Prostate gland (tissue), 2 donors: Measurements from ENCODE around the gene LRRC1.

Experiments used
- POLR2AphosphoS5 ChIP-seq: sonication (generic); formaldehyde crosslinking; IDR thresholded peaks from one replicate; pipeline ENCODE4 v1.6.1; 2017; ENCODE audit warnings: antibody characterized with exemption
- TF ChIP-seq, protein P1 (sequence below), 4 experiments: fragments of 200-600 bp in 2 of 4; fragments of 450-650 bp in 2 of 4; sonication (generic) in 2 of 4; IDR thresholded peaks; 1 replicate in 3 of 4; 2 replicates in 1 of 4; pipeline ENCODE4 v1.5.1; 2016 to 2019; ENCODE audit warnings: antibody characterized with exemption in 4 of 4, mild to moderate bottlenecking in 2 of 4, moderate library complexity in 2 of 4

DNA sequence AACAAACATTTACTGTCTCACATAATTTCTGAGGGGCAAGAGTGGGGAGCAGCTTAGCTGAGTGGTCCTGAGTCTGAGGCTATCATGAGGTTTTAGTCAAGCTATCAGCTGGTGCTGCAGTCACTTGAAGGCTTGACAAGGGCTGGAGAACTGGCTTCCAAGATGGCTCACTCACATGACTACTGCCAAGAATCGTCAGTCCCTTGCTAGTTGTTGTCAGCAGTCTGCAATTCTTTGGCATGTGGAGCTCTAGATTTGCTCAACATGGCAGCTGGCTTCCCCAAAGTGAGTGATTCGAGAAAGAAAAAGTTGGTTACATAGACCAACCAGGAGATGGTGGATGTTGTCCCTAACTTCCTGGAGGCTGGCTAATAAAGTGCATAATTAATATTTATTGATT is 2.8 kb upstream of the LRRC1 start:
- no peak for TF ChIP-seq POLR2AphosphoS5
- TF ChIP-seq, protein P1, sequence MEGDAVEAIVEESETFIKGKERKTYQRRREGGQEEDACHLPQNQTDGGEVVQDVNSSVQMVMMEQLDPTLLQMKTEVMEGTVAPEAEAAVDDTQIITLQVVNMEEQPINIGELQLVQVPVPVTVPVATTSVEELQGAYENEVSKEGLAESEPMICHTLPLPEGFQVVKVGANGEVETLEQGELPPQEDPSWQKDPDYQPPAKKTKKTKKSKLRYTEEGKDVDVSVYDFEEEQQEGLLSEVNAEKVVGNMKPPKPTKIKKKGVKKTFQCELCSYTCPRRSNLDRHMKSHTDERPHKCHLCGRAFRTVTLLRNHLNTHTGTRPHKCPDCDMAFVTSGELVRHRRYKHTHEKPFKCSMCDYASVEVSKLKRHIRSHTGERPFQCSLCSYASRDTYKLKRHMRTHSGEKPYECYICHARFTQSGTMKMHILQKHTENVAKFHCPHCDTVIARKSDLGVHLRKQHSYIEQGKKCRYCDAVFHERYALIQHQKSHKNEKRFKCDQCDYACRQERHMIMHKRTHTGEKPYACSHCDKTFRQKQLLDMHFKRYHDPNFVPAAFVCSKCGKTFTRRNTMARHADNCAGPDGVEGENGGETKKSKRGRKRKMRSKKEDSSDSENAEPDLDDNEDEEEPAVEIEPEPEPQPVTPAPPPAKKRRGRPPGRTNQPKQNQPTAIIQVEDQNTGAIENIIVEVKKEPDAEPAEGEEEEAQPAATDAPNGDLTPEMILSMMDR (IDR thresholded peaks at IDR 0.05) = no peak
